Uterus (tissue), 2 donors: ENCODE measurements around the gene CEP63.

Experiments
- POLR2A ChIP-seq, 2 donors: fragments of 450-650 bp; IDR thresholded peaks; one replicate each; pipeline ENCODE4 v1.6.1; 2016; ENCODE audit warnings: antibody characterized with exemption in 2 of 2, mild to moderate bottlenecking in 1 of 2, moderate library complexity in 1 of 2
- TF ChIP-seq, protein P1 (sequence below), 4 experiments: fragments of 200-600 bp in 2 of 4; fragments of 450-650 bp in 2 of 4; sonication (generic) in 2 of 4; IDR thresholded peaks; one replicate each; pipeline ENCODE4 v1.5.1; 2016 to 2019; ENCODE audit warnings: antibody characterized with exemption in 4 of 4, mild to moderate bottlenecking in 2 of 4, moderate library complexity in 1 of 4

DNA sequence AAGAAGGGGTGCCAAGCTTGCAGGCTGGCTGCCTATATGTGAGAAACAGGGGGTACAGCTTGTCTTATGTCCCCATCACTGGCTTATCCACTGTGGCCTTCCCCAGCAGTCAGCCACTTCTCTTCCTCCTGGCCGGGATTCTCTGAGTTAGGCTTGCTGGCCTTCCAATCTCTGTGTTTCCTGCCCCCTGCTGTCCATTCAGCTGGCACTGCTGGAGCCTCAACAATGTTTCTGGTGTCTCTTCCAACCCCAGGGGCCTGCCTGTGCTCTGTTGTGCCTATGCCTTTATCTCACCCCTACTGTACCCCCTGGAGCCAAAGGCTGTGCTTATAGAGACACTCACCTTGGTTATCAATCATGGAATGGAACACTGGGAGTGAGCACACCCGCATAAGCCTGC lies 36.6 kb upstream of the CEP63 start:
- TF ChIP-seq, protein P1, sequence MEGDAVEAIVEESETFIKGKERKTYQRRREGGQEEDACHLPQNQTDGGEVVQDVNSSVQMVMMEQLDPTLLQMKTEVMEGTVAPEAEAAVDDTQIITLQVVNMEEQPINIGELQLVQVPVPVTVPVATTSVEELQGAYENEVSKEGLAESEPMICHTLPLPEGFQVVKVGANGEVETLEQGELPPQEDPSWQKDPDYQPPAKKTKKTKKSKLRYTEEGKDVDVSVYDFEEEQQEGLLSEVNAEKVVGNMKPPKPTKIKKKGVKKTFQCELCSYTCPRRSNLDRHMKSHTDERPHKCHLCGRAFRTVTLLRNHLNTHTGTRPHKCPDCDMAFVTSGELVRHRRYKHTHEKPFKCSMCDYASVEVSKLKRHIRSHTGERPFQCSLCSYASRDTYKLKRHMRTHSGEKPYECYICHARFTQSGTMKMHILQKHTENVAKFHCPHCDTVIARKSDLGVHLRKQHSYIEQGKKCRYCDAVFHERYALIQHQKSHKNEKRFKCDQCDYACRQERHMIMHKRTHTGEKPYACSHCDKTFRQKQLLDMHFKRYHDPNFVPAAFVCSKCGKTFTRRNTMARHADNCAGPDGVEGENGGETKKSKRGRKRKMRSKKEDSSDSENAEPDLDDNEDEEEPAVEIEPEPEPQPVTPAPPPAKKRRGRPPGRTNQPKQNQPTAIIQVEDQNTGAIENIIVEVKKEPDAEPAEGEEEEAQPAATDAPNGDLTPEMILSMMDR (IDR thresholded peaks at IDR 0.05): peak in 3 of 4 experiments; percentile 26 to 41 (median 33)
- TF ChIP-seq POLR2A (IDR thresholded peaks at IDR 0.05): no peak
